ENCODE data around the gene ARHGEF18. TPM values are rescaled to one million over a fixed set of nuclear protein-coding genes. Genes with fewer than 3 reads are reported as not detected.

The ARHGEF18 gene
- total and polyA plus RNA-seq, 3 donors from 2014 or later: 17.9 to 42.7 (median 33.4) TPM

DNA sequence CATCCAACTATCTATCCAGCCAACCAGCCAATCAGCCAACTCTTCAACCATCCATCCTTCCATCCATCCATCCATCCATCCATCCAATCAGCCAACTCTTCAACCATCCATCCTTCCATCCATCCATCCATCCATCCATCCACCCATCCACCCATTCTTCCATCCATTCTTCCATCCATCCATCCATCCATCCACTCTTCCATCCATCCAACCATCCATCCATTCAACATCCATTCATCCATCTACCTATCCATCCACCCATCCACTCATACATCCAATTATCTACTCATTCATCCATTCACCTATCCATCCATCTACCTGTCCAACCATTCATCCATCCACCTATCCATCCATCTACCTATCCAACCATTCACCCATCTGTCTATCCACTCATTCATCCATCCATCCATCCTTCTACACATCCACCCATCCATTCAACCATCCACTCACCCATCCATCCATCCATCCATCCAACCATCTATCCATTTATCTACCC, 9.4 kb downstream of the ARHGEF18 start:
- Histone ChIP-seq H3K27ac (no peak overlapping the region), H3K4me1 (no peaks in the 10 kb centered on the region)
- intact Hi-C loops (cut with DNase I; ENCODE audit: low total_unique reads): no loop called here

DNA sequence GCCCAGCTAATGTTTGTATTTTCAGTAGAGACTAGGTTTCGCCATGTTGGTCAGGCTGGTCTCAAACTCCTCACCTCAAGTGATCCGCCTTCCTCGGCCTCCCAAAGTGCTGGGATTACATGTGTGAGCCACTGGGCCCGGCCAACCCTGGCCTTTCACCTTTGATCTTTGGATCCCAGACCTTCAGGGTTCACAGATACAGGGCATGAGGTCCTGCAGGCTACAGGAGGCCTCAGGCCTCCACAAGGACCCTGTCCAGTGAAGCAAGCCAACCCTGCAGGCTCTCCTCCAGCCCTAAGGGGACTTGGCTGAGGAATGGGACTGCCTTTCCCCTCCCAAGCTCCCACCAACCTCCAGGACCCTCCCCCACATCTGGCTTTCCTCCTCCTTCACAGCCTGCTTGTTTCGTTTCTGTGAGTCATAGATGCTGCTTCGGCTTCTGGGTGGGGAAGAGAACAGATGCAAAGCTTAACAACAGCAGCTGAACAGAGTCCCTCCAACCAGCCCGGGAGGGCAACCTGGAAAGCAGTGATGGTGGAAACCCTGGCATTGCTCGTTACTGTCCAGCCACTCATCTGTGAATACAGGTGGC, 11.8 kb downstream of the ARHGEF18 start:
- H3K4me1 ChIP-seq: no peaks in the 10 kb centered on the region
- no peaks in the 10 kb centered on the region for H3K36me3 ChIP-seq (ENCODE audit: low read depth, missing control alignments)
- TF ChIP-seq, protein P1, sequence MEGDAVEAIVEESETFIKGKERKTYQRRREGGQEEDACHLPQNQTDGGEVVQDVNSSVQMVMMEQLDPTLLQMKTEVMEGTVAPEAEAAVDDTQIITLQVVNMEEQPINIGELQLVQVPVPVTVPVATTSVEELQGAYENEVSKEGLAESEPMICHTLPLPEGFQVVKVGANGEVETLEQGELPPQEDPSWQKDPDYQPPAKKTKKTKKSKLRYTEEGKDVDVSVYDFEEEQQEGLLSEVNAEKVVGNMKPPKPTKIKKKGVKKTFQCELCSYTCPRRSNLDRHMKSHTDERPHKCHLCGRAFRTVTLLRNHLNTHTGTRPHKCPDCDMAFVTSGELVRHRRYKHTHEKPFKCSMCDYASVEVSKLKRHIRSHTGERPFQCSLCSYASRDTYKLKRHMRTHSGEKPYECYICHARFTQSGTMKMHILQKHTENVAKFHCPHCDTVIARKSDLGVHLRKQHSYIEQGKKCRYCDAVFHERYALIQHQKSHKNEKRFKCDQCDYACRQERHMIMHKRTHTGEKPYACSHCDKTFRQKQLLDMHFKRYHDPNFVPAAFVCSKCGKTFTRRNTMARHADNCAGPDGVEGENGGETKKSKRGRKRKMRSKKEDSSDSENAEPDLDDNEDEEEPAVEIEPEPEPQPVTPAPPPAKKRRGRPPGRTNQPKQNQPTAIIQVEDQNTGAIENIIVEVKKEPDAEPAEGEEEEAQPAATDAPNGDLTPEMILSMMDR (IDR thresholded peaks at IDR 0.05): no peak
- no peak for TF ChIP-seq POLR2A (IDR thresholded peaks at IDR 0.05)
- H3K27me3 ChIP-seq: no peaks in the 10 kb centered on the region
- 76 to 80% methylated on average over 7 to 8 of the region's 8 CpGs for WGBS, 2 donors
- H3K4me3 ChIP-seq: no peak overlapping the region
- no peak for DNase-seq
- intact Hi-C loops (cut with DNase I; ENCODE audit: low total_unique reads): no loop called here
- no peaks in the 10 kb centered on the region for H3K9me3 ChIP-seq
- H3K27ac ChIP-seq: no peak overlapping the region

More for the DNA sequence above, 9.4 kb downstream of the ARHGEF18 start:
- Histone ChIP-seq H3K4me3 (no peak overlapping the region), H3K36me3 (ENCODE audit: low read depth, missing control alignments) (no peaks in the 10 kb centered on the region), H3K9me3 (no peaks in the 10 kb centered on the region), H3K27me3 (no peaks in the 10 kb centered on the region)
- no peak for DNase-seq
- TF ChIP-seq, protein P1 (IDR thresholded peaks at IDR 0.05): no peak
- TF ChIP-seq POLR2A (IDR thresholded peaks at IDR 0.05): no peak

DNA sequence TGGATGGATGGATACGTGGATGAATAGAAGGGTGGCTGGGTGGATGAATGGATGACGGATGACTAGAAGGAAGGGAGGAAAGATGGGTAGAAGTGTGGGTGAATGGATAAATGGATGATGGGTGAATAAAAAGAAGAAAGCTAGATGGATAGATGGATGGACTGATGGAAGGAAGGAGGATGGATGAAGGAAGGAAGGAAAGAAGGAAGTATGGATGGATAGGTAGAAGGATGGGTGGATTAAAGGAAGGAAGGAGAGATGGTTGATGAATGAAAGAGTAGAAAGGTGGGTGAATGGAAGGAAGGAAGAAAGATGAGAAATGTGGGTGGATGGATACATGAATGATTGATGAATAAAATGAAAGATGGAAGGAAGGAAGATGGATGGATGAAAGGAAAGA, 14.5 kb downstream of the ARHGEF18 start:
- Histone ChIP-seq H3K27me3 (no peaks in the 10 kb centered on the region), H3K27ac (no peak overlapping the region), H3K4me1 (no peaks in the 10 kb centered on the region), H3K36me3 (ENCODE audit: low read depth, missing control alignments) (no peaks in the 10 kb centered on the region), H3K9me3 (no peaks in the 10 kb centered on the region), H3K4me3 (no peak overlapping the region)
- intact Hi-C loops (cut with DNase I; ENCODE audit: low total_unique reads): no loop called here
- no peak for DNase-seq
- TF ChIP-seq, protein P1 (IDR thresholded peaks at IDR 0.05): no peak
- TF ChIP-seq POLR2A (IDR thresholded peaks at IDR 0.05): no peak
- WGBS, 2 donors: 87 to 90% methylated on average over 2 of the region's 2 CpGs

DNA sequence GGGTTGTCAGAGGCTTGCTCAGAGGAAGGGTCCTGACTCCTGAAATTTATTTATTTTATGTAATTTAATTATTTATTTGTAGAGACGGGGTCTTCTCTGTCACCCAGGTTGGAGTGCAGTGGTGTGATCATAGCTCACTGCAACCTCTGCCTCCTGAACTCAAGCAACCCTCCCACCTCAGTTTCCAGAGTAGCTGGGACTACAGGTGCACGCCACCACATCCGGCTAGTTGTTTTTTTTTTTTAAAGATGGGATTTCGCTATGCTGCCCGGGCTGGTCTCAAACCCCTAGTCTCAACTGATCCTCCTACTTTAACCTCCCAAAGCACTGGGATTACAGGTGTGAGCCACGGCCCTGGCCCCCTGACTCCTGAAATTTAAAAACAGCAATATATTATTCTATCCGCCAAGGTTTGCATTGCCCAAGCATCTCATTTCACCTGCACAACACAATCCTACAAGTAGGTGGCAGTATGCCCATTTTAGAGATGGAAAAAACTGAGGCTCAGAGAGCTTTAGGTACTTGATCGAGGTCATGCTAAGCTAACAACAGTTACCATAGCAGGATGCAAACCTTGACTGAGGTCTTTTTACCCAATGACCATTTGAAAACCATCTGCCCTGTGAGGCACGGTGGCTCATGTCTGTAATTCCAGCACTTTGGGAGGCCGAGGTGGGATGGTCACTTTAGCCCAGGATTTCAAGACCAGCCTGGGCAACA, 18.1 kb downstream of the ARHGEF18 start:
- Histone ChIP-seq H3K9me3 (no peaks in the 10 kb centered on the region), H3K27me3 (no peaks in the 10 kb centered on the region), H3K27ac (no peak overlapping the region), H3K36me3 (ENCODE audit: low read depth, missing control alignments) (no peaks in the 10 kb centered on the region), H3K4me3 (no peak overlapping the region), H3K4me1 (no peaks in the 10 kb centered on the region)
- no peak for DNase-seq
- no peak for TF ChIP-seq POLR2A (IDR thresholded peaks at IDR 0.05)
- TF ChIP-seq, protein P1 (IDR thresholded peaks at IDR 0.05): no peak
- intact Hi-C loops (cut with DNase I; ENCODE audit: low total_unique reads): no loop called here
- 85 to 91% methylated on average over 10 of the region's 10 CpGs for WGBS, 2 donors

Data from testis (tissue), 3 donors.